Activated CD8-positive, alpha-beta T cell treated with anti-CD3 and anti-CD28 coated beads for 36 hours (primary cell): ENCODE measurements around the gene PLBD2. TPM values are rescaled to one million over a fixed set of nuclear protein-coding genes. Genes with fewer than 3 reads are reported as not detected.

Experiments
- ATAC-seq: fragments of 200-7000 bp; cut with Tn5 transposase; one replicate; pipeline ENCODE4 v1.10.0; 2021; ENCODE audit warnings: mild to moderate bottlenecking, moderate library complexity
- CTCF ChIA-PET: fragments of 350-600 bp; sonication (Branson Sonifier 250); formaldehyde crosslinking; loops from one replicate; lab custom pipeline; 2021; ENCODE audit warnings: antibody characterized with exemption; lab: Charles Lee
- POLR2A ChIA-PET: fragments of 350-600 bp; sonication (Branson Sonifier 250); formaldehyde crosslinking; loops from one replicate; lab custom pipeline; 2021; ENCODE audit warnings: antibody characterized with exemption; lab: Charles Lee
- DNase-seq: peaks from one replicate; pipeline ENCODE4 v3.0.0-alpha.2; 2020
- H3K27ac Mint-ChIP-seq: one replicate; pipeline ENCODE4 v1.8.0; 2021; ENCODE audit warnings: mild to moderate bottlenecking, mixed read lengths
- H3K27me3 Mint-ChIP-seq: one replicate; pipeline ENCODE4 v1.8.0; 2021; ENCODE audit warnings: mixed read lengths
- H3K36me3 Mint-ChIP-seq: one replicate; pipeline ENCODE4 v1.8.0; 2021; ENCODE audit warnings: low read depth, mixed read lengths
- H3K4me1 Mint-ChIP-seq: one replicate; pipeline ENCODE4 v1.8.0; 2021; ENCODE audit warnings: low read depth, mixed read lengths
- H3K4me3 Mint-ChIP-seq: one replicate; pipeline ENCODE4 v1.8.0; 2021; ENCODE audit warnings: mild to moderate bottlenecking, moderate library complexity, mixed read lengths
- H3K9me3 Mint-ChIP-seq: one replicate; pipeline ENCODE4 v1.8.0; 2021; ENCODE audit warnings: mixed read lengths
- CTCF ChIP-seq: fragments of 200-600 bp; IDR thresholded peaks from one replicate; pipeline ENCODE4 v1.8.0; 2022; ENCODE audit warnings: antibody characterized with exemption, mild to moderate bottlenecking
- intact Hi-C: fragments of 100-400 bp; cut with micrococcal nuclease; formaldehyde crosslinking; loops from one replicate; pipeline ENCODE4 v1.10.0; 2022
- total RNA-seq, 2 experiments: library from RNA; stranded (reverse); gene quantifications; one replicate each; pipeline ENCODE4 v1.2.3, GENCODE V29; 2021

PLBD2 gene
- total RNA-seq, 2 experiments from 2014 or later, result 13.5 to 13.9 TPM

GRCh38 chr12:113317122-113317521 is 41.3 kb upstream of the PLBD2 start:
- intact Hi-C loops, result no loop called here
- TF ChIP-seq CTCF, result no peak
- DNase-seq, result no peak
- Mint-ChIP-seq H3K27ac (no peak overlapping the region), H3K9me3 (peaks cover 2% of the 10 kb centered on the region), H3K4me3 (no peak overlapping the region), H3K27me3 (no peaks in the 10 kb centered on the region), H3K36me3 (peaks cover 39% of the 10 kb centered on the region), H3K4me1 (no peaks in the 10 kb centered on the region)
- POLR2A ChIA-PET, result no interaction called here
- CTCF ChIA-PET, result interaction anchor here (0.7 kb wide), 1 partner anchor 18 kb away, joined by 3 read pairs; the partner anchor contains the start of gene SLC8B1
- no peak for ATAC-seq

GRCh38 chr12:113318046-113318656 is 40.2 kb upstream of the PLBD2 start:
- Mint-ChIP-seq H3K4me3 (no peak overlapping the region), H3K27ac (no peak overlapping the region), H3K36me3 (peaks cover 44% of the 10 kb centered on the region), H3K9me3 (peaks cover 5% of the 10 kb centered on the region), H3K27me3 (no peaks in the 10 kb centered on the region), H3K4me1 (peaks cover 2% of the 10 kb centered on the region)
- ATAC-seq, result no peak
- no peak for TF ChIP-seq CTCF
- ChIA-PET POLR2A (no interaction called here), CTCF (no interaction called here)
- intact Hi-C loops, result no loop called here
- DNase-seq, result no peak

GRCh38 chr12:113318900-113319628 is 39.3 kb upstream of the PLBD2 start:
- no peak for TF ChIP-seq CTCF
- Mint-ChIP-seq H3K27me3 (no peaks in the 10 kb centered on the region), H3K36me3 (peaks cover 48% of the 10 kb centered on the region), H3K4me3 (no peak overlapping the region), H3K4me1 (peaks cover 8% of the 10 kb centered on the region), H3K27ac (no peak overlapping the region), H3K9me3 (peaks cover 5% of the 10 kb centered on the region)
- ChIA-PET POLR2A (interaction anchor here (0.6 kb wide), 1 partner anchor 81 kb away, joined by 3 read pairs; no protein-coding TSS in a partner anchor), CTCF (interaction anchor here (0.9 kb wide), 1 partner anchor 123 kb away, joined by 3 read pairs; no protein-coding TSS in a partner anchor)
- intact Hi-C loops, result no loop called here
- ATAC-seq (no peak), DNase-seq (no peak)

- ChIA-PET CTCF (no interaction called here), POLR2A (no interaction called here)
- DNase-seq (no peak), ATAC-seq (no peak)
- Mint-ChIP-seq H3K9me3 (peaks cover 5% of the 10 kb centered on the region), H3K4me1 (peaks cover 11% of the 10 kb centered on the region), H3K36me3 (peaks cover 46% of the 10 kb centered on the region), H3K27ac (no peak overlapping the region), H3K4me3 (no peak overlapping the region), H3K27me3 (no peaks in the 10 kb centered on the region)
- intact Hi-C loops, result no loop called here
- TF ChIP-seq CTCF, result no peak
Observed at GRCh38 chr12:113320401-113320800, 38.0 kb upstream of the PLBD2 start.

GRCh38 chr12:113322343-113322742 is 36.0 kb upstream of the PLBD2 start:
- Mint-ChIP-seq H3K9me3 (peaks cover 5% of the 10 kb centered on the region), H3K4me1 (peaks cover 15% of the 10 kb centered on the region), H3K4me3 (no peak overlapping the region), H3K27me3 (no peaks in the 10 kb centered on the region), H3K27ac (no peak overlapping the region), H3K36me3 (peaks cover 49% of the 10 kb centered on the region)
- intact Hi-C loops, result no loop called here
- CTCF ChIA-PET, result no interaction called here
- TF ChIP-seq CTCF, result no peak
- POLR2A ChIA-PET, result no interaction called here
- ATAC-seq, result no peak
- no peak for DNase-seq
